ENCODE measurements around the gene FBXO30.

DNA sequence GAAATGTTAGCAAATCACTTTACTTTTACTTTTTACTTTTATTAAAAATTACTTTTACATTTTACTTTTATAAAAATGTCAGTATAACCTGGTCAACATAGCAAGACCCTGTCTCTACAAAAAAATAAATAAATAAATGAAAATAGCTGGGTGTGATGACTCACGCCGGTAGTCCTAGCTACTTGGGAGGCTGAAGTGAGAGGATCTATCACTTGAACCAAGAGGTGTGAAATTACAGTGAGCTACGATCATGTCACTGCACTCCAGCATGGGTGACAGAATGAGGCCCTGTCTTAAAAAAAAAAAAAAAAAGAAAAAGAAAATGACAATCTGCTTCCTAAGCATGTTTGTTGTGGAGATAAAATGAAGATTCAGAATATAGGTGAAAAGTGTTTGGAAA is 31.0 kb upstream of the FBXO30 start:
- TF ChIP-seq EZH2 (IDR thresholded peaks at IDR 0.05) (no peak), POLR2AphosphoS5 (IDR thresholded peaks at IDR 0.05; ENCODE audit: borderline replicate concordance, low read depth, low read length) (no peak)

Data from SK-N-MC (cell line).